Gastroesophageal sphincter (tissue), 3 donors: ENCODE measurements around the gene ZBTB16.

Experiments used
- CTCF ChIP-seq, 4 experiments: fragments of 200-600 bp in 2 of 4; fragments of 450-650 bp in 2 of 4; sonication (generic) in 1 of 4; IDR thresholded peaks; one replicate each; pipeline ENCODE4 v1.5.1; 2017 to 2019; ENCODE audit warnings: antibody characterized with exemption in 4 of 4, mild to moderate bottlenecking in 2 of 4, moderate library complexity in 2 of 4
- EP300 ChIP-seq: sonication (generic); formaldehyde crosslinking; IDR thresholded peaks from one replicate; pipeline ENCODE4 v1.6.1; 2017; ENCODE audit warnings: antibody characterized with exemption, mild to moderate bottlenecking
- POLR2A ChIP-seq, 2 donors: fragments of 450-650 bp; IDR thresholded peaks; one replicate each; pipeline ENCODE4 v1.6.1; 2017; ENCODE audit warnings: antibody characterized with exemption in 2 of 2, mild to moderate bottlenecking in 2 of 2, moderate library complexity in 1 of 2

DNA sequence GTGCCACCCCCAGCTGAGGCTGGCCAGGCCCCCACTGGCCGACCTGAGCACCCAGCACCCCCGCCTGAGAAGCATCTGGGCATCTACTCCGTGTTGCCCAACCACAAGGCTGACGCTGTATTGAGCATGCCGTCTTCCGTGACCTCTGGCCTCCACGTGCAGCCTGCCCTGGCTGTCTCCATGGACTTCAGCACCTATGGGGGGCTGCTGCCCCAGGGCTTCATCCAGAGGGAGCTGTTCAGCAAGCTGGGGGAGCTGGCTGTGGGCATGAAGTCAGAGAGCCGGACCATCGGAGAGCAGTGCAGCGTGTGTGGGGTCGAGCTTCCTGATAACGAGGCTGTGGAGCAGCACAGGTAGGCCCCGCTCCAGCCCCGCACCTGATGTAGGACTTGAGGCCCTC lies 4.7 kb downstream of the ZBTB16 start:
- TF ChIP-seq POLR2A (IDR thresholded peaks at IDR 0.05) (no peak), CTCF (IDR thresholded peaks at IDR 0.05) (no peak), EP300 (no peak)
